Activated CD4-positive, alpha-beta memory T cell treated with anti-CD3 and anti-CD28 coated beads for 36 hours (primary cell): ENCODE measurements around the gene WDR27. TPM values are rescaled to one million over a fixed set of nuclear protein-coding genes. Genes with fewer than 3 reads are reported as not detected.

Experiments
- CTCF ChIA-PET: fragments of 350-600 bp; sonication (Branson Sonifier 250); formaldehyde crosslinking; loops from one replicate; lab custom pipeline; 2021; ENCODE audit warnings: antibody characterized with exemption, inconsistent platforms; lab: Charles Lee
- POLR2A ChIA-PET: fragments of 350-600 bp; sonication (Branson Sonifier 250); formaldehyde crosslinking; loops from one replicate; lab custom pipeline; 2021; ENCODE audit warnings: antibody characterized with exemption; lab: Charles Lee
- DNase-seq: peaks from one replicate; pipeline ENCODE4 v3.0.0-alpha.2; 2020
- H3K27ac Mint-ChIP-seq: one replicate; pipeline ENCODE4 v1.8.0; 2021; ENCODE audit warnings: mixed read lengths
- H3K27me3 Mint-ChIP-seq: one replicate; pipeline ENCODE4 v1.8.0; 2021; ENCODE audit warnings: mixed read lengths
- H3K36me3 Mint-ChIP-seq: one replicate; pipeline ENCODE4 v1.8.0; 2021; ENCODE audit warnings: mixed read lengths
- H3K4me1 Mint-ChIP-seq: one replicate; pipeline ENCODE4 v1.8.0; 2021; ENCODE audit warnings: low read depth, mixed read lengths
- H3K4me3 Mint-ChIP-seq: one replicate; pipeline ENCODE4 v1.8.0; 2021; ENCODE audit warnings: mild to moderate bottlenecking, mixed read lengths
- H3K9me3 Mint-ChIP-seq: one replicate; pipeline ENCODE4 v1.8.0; 2021; ENCODE audit warnings: mixed read lengths
- intact Hi-C: fragments of 100-400 bp; cut with micrococcal nuclease; formaldehyde crosslinking; loops from one replicate; pipeline ENCODE4 v1.15.1; 2023
- total RNA-seq, 2 experiments: library from RNA; stranded (reverse); gene quantifications; one replicate each; pipeline ENCODE4 v1.2.3, GENCODE V29; 2021

Gene WDR27
- total RNA-seq, 2 experiments from 2014 or later, result 39.7 to 41.6 TPM

DNA sequence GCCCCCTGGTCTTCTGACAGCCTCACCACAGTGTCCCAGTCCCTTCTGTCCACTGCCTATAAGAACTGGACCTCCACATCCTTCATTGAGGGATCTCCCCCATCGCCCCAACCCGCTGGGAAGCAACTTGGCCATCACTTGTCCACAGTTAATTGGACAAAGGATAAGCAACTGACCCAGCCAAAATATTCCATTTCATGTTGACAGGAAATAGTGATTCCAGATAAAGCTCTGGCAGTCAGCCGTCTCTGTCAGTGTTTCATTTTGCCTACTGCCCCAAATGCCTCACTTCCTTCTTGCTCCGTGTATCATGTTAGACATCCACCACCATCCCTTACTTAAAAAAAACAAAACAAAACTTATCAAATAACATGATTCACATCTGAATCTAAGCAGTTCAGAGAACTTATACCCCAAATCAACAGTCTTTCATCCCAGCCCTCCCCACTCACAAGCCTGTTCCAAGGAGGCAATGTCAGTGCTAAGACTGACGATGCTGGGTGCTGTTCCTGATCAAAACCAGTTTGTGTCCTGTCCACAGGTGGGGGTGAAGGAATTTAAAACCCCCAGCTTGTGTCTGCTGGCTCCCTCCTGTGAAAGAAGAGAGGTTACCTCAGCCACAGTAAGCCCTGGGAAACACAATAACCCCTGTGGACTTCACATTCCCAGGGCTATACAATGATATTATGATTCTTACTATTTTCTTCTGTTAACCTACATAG is 162.5 kb downstream of the WDR27 start:
- intact Hi-C loops, result loop anchor here (10.0 kb wide), 1 partner anchor 325 kb away; no protein-coding TSS in a partner anchor
- ChIA-PET CTCF (no interaction called here), POLR2A (no interaction called here)
- Mint-ChIP-seq H3K27ac (no peak overlapping the region), H3K9me3 (peaks cover 23% of the 10 kb centered on the region), H3K36me3 (peaks cover 12% of the 10 kb centered on the region), H3K27me3 (no peaks in the 10 kb centered on the region), H3K4me1 (no peaks in the 10 kb centered on the region), H3K4me3 (no peak overlapping the region)
- DNase-seq, result no peak

DNA sequence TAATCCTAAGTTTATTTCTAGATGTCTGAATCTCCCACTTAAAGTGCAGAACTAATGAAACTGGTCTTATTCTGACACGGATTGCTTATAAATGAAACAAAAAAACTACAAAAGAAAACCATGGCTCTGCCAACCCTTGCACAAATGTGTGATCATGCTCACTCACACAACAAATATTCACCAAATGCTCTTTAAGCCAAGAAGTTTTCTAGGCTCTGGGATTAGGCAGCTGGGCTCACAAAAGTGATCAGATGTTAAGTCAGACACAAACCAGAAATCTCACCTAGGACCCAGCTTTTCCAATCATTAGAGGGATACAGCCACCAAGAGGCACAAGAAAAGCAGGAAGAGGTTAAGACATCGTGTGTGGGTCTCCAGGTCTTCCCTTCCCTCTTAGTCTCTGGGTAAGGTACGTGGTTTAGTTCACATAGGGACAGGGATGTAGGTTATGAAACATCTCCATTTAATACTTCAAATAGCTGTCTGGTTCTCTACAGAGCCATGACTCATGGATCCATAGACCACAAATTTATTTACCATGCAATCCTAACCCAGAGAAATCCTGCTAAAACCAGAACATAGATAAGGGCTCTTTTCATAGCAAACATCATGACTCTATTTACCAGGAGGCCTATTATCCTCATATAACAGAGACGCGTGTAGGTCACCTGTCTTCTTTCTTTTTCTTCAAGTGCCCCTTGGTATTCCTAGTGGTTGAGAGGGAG is 165.2 kb downstream of the WDR27 start:
- peaks cover 18% of the 10 kb centered on the region for H3K36me3 Mint-ChIP-seq
- H3K4me1 Mint-ChIP-seq, result no peaks in the 10 kb centered on the region
- ChIA-PET CTCF (no interaction called here), POLR2A (no interaction called here)
- no peak for DNase-seq
- intact Hi-C loops, result loop anchor here (10.0 kb wide), 1 partner anchor 322 kb away; no protein-coding TSS in a partner anchor
- H3K27me3 Mint-ChIP-seq, result no peaks in the 10 kb centered on the region
- no peak overlapping the region for H3K4me3 Mint-ChIP-seq
- peaks cover 35% of the 10 kb centered on the region for H3K9me3 Mint-ChIP-seq
- no peak overlapping the region for H3K27ac Mint-ChIP-seq

DNA sequence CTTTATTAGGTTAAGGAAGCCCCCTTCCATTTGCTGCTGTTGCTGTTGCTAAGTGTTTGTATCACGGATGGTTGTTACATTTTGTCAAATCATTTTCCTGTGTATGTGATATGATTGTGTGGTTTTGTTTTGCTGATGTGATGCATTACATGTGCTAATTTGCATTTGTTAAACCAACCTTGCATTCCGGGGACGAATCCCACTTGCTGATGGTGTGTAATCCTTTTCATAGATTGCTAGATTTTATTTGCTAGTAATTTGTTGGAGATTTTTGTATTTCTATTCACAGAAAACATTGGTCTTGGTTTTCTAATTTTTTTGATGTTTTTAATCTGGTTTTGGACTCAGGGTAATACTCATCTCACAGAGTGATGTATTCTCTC is 167.8 kb downstream of the WDR27 start:
- CTCF ChIA-PET, result no interaction called here
- no peak for DNase-seq
- Mint-ChIP-seq H3K27me3 (no peaks in the 10 kb centered on the region), H3K36me3 (peaks cover 18% of the 10 kb centered on the region), H3K27ac (no peak overlapping the region), H3K4me3 (no peak overlapping the region), H3K4me1 (peaks cover 13% of the 10 kb centered on the region), H3K9me3 (peaks cover 35% of the 10 kb centered on the region)
- POLR2A ChIA-PET, result no interaction called here
- intact Hi-C loops, result loop anchor here (10.0 kb wide), 1 partner anchor 319 kb away; no protein-coding TSS in a partner anchor

DNA sequence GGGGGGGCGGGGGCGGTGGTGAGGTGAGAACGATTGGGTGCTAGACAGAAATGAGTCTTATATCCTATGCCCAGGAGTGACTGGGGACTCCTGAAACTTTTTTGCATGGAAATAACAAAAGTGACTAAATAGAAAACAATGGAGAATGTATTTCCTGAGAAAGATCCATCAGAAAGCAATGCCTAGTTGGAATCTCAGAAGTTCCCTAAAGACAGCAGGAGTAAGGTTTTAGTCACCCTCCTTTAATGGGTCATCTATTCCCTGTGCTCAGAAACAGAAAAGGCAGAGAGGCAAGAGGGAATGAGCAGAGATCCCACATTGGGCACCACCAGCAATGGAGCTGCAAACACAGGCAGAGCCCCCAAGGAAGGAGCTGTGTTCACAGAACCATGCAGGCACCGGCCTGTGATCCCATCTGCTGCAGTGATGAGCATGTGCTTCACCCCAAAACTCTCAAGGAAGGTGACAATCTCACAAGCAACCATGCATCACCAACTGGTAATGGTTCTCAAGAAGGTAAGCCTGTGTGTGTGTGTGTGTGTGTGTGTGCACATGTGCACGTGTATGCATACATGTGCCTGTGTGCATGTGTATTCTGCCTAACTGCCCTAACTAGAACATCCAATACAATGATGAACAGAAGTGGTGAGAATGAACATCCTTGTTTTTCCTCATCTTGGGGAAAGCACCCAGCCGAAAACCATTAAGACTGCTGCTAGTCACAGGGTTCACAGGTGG is 168.4 kb downstream of the WDR27 start:
- H3K27me3 Mint-ChIP-seq, result no peaks in the 10 kb centered on the region
- peaks cover 13% of the 10 kb centered on the region for H3K4me1 Mint-ChIP-seq
- no peak overlapping the region for H3K4me3 Mint-ChIP-seq
- ChIA-PET POLR2A (no interaction called here), CTCF (no interaction called here)
- H3K9me3 Mint-ChIP-seq, result peaks cover 35% of the 10 kb centered on the region
- peaks cover 18% of the 10 kb centered on the region for H3K36me3 Mint-ChIP-seq
- intact Hi-C loops, result loop anchor here (10.0 kb wide), 1 partner anchor 319 kb away; no protein-coding TSS in a partner anchor
- no peak overlapping the region for H3K27ac Mint-ChIP-seq
- DNase-seq, result no peak

DNA sequence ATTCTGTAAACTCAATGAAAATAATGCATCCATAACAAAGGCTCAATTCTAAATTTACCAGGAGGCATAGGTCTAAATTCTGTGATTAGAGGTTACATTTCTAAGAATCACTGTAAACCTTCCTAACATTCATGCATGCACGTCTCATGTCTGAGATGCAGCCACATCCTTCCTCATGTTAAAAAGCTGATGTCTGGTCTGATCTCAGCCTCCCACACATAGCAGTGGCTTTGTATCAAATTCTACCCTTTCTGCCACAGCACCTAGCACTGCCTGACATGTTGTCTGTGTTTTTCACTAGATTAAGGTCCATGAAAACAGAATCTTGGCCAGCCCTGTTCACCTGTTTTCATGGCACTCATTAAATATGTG is 171.1 kb downstream of the WDR27 start:
- POLR2A ChIA-PET, result no interaction called here
- no peak overlapping the region for H3K27ac Mint-ChIP-seq
- intact Hi-C loops, result loop anchor here (10.0 kb wide), 1 partner anchor 316 kb away; no protein-coding TSS in a partner anchor
- peaks cover 13% of the 10 kb centered on the region for H3K4me1 Mint-ChIP-seq
- peak; percentile 14 for DNase-seq
- H3K4me3 Mint-ChIP-seq, result no peak overlapping the region
- CTCF ChIA-PET, result no interaction called here
- peaks cover 18% of the 10 kb centered on the region for H3K9me3 Mint-ChIP-seq
- peaks cover 8% of the 10 kb centered on the region for H3K36me3 Mint-ChIP-seq
- no peaks in the 10 kb centered on the region for H3K27me3 Mint-ChIP-seq

DNA sequence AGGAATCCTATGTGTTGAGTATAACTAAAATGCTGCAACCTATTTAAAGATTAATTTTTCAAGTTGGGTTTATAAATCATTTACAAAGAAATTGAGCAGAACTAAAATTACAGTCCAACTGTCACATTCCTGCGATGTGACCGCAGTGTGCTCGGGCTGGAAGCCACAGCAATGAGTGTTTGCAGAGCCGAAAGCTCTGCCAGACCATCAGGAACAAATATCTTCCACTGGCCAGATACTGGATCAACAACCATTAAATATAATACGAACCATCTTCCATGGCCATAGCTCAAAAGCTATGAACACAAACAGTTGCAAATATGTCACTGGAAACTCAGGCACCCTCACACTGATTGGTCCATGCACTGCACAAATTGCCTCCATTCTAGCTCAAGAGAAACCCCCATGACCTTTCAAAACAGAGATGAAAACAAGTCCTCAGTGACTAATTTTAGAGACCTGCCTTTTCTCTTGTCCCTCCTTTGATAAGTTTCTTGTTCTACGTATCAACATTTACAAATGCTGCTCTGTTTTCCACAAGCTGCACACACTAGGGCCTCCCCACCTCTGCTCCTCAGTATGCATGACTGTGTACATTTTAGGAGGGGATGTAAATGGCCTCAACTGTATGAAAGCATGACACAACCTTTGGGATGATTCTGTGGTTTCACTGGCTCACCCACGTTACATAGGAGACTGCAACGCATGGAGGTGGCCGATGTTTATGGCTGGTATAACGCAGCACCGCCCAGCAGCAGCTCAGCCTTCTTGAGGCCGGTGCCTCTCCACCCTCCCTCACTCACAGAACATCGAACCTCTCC is 171.7 kb downstream of the WDR27 start:
- peak overlapping the region; percentile 14 for H3K27ac Mint-ChIP-seq
- H3K4me3 Mint-ChIP-seq, result no peak overlapping the region
- peaks cover 15% of the 10 kb centered on the region for H3K9me3 Mint-ChIP-seq
- peaks cover 8% of the 10 kb centered on the region for H3K36me3 Mint-ChIP-seq
- ChIA-PET POLR2A (no interaction called here), CTCF (no interaction called here)
- H3K4me1 Mint-ChIP-seq, result peaks cover 13% of the 10 kb centered on the region
- H3K27me3 Mint-ChIP-seq, result no peaks in the 10 kb centered on the region
- DNase-seq, result peak; percentile 40
- intact Hi-C loops, result loop anchor here (10.0 kb wide), 1 partner anchor 315 kb away; no protein-coding TSS in a partner anchor

- peaks cover 3% of the 10 kb centered on the region for H3K36me3 Mint-ChIP-seq
- H3K27me3 Mint-ChIP-seq, result no peaks in the 10 kb centered on the region
- POLR2A ChIA-PET, result no interaction called here
- CTCF ChIA-PET, result interaction anchor here (0.5 kb wide), 1 partner anchor 198 kb away, joined by 3 read pairs; no protein-coding TSS in a partner anchor
- H3K9me3 Mint-ChIP-seq, result peaks cover 9% of the 10 kb centered on the region
- no peak for DNase-seq
- no peak overlapping the region for H3K4me3 Mint-ChIP-seq
- H3K4me1 Mint-ChIP-seq, result peaks cover 13% of the 10 kb centered on the region
- H3K27ac Mint-ChIP-seq, result no peak overlapping the region
- intact Hi-C loops, result no loop called here
These were observed 173.1 kb downstream of the WDR27 start for GRCh38 chr6:169528755-169529154.

DNA sequence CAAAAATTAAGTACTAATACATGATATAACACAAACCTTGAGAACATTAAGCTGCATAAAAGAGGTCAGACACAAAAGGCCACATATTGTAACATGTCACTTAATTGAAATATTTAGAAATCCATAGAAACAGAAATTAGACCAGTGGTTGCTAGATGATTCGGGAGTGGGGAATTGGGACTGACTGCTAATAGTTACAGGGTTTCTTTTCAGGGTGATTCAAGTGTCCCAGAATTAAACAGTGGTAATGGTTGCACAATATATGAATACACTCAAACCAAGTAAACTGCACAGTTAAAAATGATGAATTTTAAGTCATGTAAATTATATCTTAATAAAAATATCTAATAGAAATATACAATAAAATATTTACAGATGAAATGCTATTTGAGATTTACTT is 174.5 kb downstream of the WDR27 start:
- H3K9me3 Mint-ChIP-seq, result no peaks in the 10 kb centered on the region
- no peak for DNase-seq
- intact Hi-C loops, result no loop called here
- ChIA-PET POLR2A (no interaction called here), CTCF (no interaction called here)
- H3K27ac Mint-ChIP-seq, result no peak overlapping the region
- no peaks in the 10 kb centered on the region for H3K27me3 Mint-ChIP-seq
- H3K4me1 Mint-ChIP-seq, result peaks cover 13% of the 10 kb centered on the region
- no peak overlapping the region for H3K4me3 Mint-ChIP-seq
- H3K36me3 Mint-ChIP-seq, result peaks cover 2% of the 10 kb centered on the region

DNA sequence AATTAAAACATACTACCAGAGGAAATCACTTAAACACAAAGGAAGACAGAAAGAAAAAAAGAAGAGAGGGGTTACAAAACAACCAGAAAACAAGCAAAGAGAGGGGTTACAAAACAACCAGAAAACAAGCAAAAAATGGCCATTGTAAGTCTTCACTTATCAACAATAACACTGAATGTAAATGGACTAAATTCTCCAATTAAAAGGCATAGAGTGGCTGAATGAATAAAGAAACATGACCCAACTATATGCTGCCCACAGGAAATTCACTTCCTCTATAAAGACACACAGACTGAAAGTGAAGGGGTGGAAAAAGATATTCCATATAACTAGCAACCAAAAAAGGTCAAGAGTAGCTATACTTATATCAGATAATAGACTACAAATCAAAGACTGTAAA is 180.0 kb downstream of the WDR27 start:
- Mint-ChIP-seq H3K27me3 (no peaks in the 10 kb centered on the region), H3K4me3 (no peak overlapping the region), H3K4me1 (no peaks in the 10 kb centered on the region), H3K36me3 (peaks cover 14% of the 10 kb centered on the region), H3K9me3 (peaks cover 16% of the 10 kb centered on the region), H3K27ac (no peak overlapping the region)
- POLR2A ChIA-PET, result no interaction called here
- CTCF ChIA-PET, result no interaction called here
- intact Hi-C loops, result no loop called here
- no peak for DNase-seq

GRCh38 chr6:169520104-169520503 is 181.7 kb downstream of the WDR27 start:
- DNase-seq, result no peak
- peaks cover 16% of the 10 kb centered on the region for H3K9me3 Mint-ChIP-seq
- ChIA-PET POLR2A (no interaction called here), CTCF (no interaction called here)
- H3K27ac Mint-ChIP-seq, result no peak overlapping the region
- H3K4me1 Mint-ChIP-seq, result no peaks in the 10 kb centered on the region
- intact Hi-C loops, result no loop called here
- H3K36me3 Mint-ChIP-seq, result peaks cover 14% of the 10 kb centered on the region
- H3K27me3 Mint-ChIP-seq, result no peaks in the 10 kb centered on the region
- no peak overlapping the region for H3K4me3 Mint-ChIP-seq

GRCh38 chr6:169518451-169518850 is 183.4 kb downstream of the WDR27 start:
- no peak for DNase-seq
- H3K4me1 Mint-ChIP-seq, result no peaks in the 10 kb centered on the region
- intact Hi-C loops, result no loop called here
- H3K9me3 Mint-ChIP-seq, result peaks cover 16% of the 10 kb centered on the region
- CTCF ChIA-PET, result no interaction called here
- H3K27ac Mint-ChIP-seq, result no peak overlapping the region
- no peak overlapping the region for H3K4me3 Mint-ChIP-seq
- peaks cover 14% of the 10 kb centered on the region for H3K36me3 Mint-ChIP-seq
- POLR2A ChIA-PET, result no interaction called here
- no peaks in the 10 kb centered on the region for H3K27me3 Mint-ChIP-seq
